Ovary (tissue), 3 donors: Measurements from ENCODE around the gene KL.

Source experiments
- POLR2A ChIP-seq: fragments of 450-650 bp; IDR thresholded peaks from one replicate; pipeline ENCODE4 v1.6.1; 2017; ENCODE audit warnings: antibody characterized with exemption, mild to moderate bottlenecking, moderate library complexity
- TF ChIP-seq, protein P1 (sequence below), 3 donors: fragments of 450-650 bp in 2 of 3; fragments of 200-600 bp in 1 of 3; IDR thresholded peaks; one replicate each; pipeline versions ENCODE4 v1.5.1 to v1.8.0; 2016 to 2022; ENCODE audit warnings: antibody characterized with exemption in 3 of 3, mild to moderate bottlenecking in 1 of 3
- donor health status: DM: no; HTN: no; CAD: no.

GRCh38 chr13:33022986-33023385, 6.8 kb downstream of the KL start:
- TF ChIP-seq, protein P1, sequence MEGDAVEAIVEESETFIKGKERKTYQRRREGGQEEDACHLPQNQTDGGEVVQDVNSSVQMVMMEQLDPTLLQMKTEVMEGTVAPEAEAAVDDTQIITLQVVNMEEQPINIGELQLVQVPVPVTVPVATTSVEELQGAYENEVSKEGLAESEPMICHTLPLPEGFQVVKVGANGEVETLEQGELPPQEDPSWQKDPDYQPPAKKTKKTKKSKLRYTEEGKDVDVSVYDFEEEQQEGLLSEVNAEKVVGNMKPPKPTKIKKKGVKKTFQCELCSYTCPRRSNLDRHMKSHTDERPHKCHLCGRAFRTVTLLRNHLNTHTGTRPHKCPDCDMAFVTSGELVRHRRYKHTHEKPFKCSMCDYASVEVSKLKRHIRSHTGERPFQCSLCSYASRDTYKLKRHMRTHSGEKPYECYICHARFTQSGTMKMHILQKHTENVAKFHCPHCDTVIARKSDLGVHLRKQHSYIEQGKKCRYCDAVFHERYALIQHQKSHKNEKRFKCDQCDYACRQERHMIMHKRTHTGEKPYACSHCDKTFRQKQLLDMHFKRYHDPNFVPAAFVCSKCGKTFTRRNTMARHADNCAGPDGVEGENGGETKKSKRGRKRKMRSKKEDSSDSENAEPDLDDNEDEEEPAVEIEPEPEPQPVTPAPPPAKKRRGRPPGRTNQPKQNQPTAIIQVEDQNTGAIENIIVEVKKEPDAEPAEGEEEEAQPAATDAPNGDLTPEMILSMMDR (IDR thresholded peaks at IDR 0.05) = no peak
- TF ChIP-seq POLR2A = no peak
